Caco-2 (cell line): ENCODE data around the gene TJAP1. TPM values are rescaled to one million over a fixed set of nuclear protein-coding genes. Genes with fewer than 3 reads are reported as not detected.

ENCODE experiments used
- BruUV-seq: library from RNA; stranded (reverse); fragments of 400-500 nt; replicated peaks from 2 replicates; lab custom pipeline; 2021; lab: Mats Ljungman, UMichigan
- CTCF ChIA-PET: fragments of 300-600 bp; sonication (Branson Sonifier 250); formaldehyde crosslinking; loops from one replicate; lab custom pipeline; 2022; ENCODE audit warnings: antibody characterized with exemption; lab: Charles Lee
- POLR2A ChIA-PET: fragments of 300-600 bp; sonication (Branson Sonifier 250); formaldehyde crosslinking; loops from one replicate; lab custom pipeline; 2022; ENCODE audit warnings: antibody characterized with exemption; lab: Charles Lee
- DNase-seq, 2 experiments: peaks; one replicate each; pipeline versions ENCODE4 v3.0.0 to v3.0.0-alpha.2; 2020 to 2022
- H3K27me3 ChIP-seq: replicated peaks from 2 replicates; pipeline ENCODE4 v1.6.0; 2011; ENCODE audit warnings: low read length; ENCODE audit not compliant: control insufficient read depth, insufficient read depth
- H3K36me3 ChIP-seq: 2 replicates; pipeline ENCODE4 v1.5.1; 2011; ENCODE audit warnings: low read length; ENCODE audit not compliant: control insufficient read depth, insufficient read depth
- H3K4me1 ChIP-seq: fragments of 250-450 bp; sonication (Bioruptor Pico); 2 replicates; pipeline ENCODE4 v1.5.1; 2020; ENCODE audit warnings: mild to moderate bottlenecking
- H3K4me3 ChIP-seq: 2 replicates; pipeline ENCODE4 v1.5.1; 2011; ENCODE audit warnings: low read depth, mild to moderate bottlenecking, control low read depth, low read length
- H3K9me3 ChIP-seq: fragments of 250-450 bp; sonication (Bioruptor Pico); 2 replicates; pipeline ENCODE4 v1.5.1; 2020; ENCODE audit warnings: mild to moderate bottlenecking, moderate library complexity
- H3K27ac Mint-ChIP-seq: one replicate; pipeline ENCODE4 v1.8.0; 2022; ENCODE audit warnings: mixed read lengths; ENCODE audit not compliant: unreplicated experiment
- H3K27me3 Mint-ChIP-seq: one replicate; pipeline ENCODE4 v1.8.0; 2022; ENCODE audit warnings: mixed read lengths; ENCODE audit not compliant: insufficient read depth, unreplicated experiment
- H3K36me3 Mint-ChIP-seq: one replicate; pipeline ENCODE4 v1.8.0; 2022; ENCODE audit warnings: mild to moderate bottlenecking, mixed read lengths; ENCODE audit not compliant: insufficient read depth, unreplicated experiment
- H3K4me1 Mint-ChIP-seq: one replicate; pipeline ENCODE4 v1.8.0; 2022; ENCODE audit warnings: low read depth, mixed read lengths; ENCODE audit not compliant: unreplicated experiment
- H3K4me3 Mint-ChIP-seq: one replicate; pipeline ENCODE4 v1.8.0; 2022; ENCODE audit warnings: mild to moderate bottlenecking, moderate library complexity, mixed read lengths; ENCODE audit not compliant: unreplicated experiment
- H3K9me3 Mint-ChIP-seq: one replicate; pipeline ENCODE4 v1.8.0; 2022; ENCODE audit warnings: mixed read lengths; ENCODE audit not compliant: unreplicated experiment
- CTCF ChIP-seq, 2 experiments: fragments of 200-600 bp in 1 of 2; IDR thresholded peaks; 1 replicate in 1 of 2; 2 replicates in 1 of 2; pipeline versions ENCODE4 v1.5.1 to v1.8.0; 2011 to 2022; ENCODE audit warnings: antibody characterized with exemption in 1 of 2, control low read depth in 1 of 2, inconsistent platforms in 1 of 2, low read depth in 1 of 2, low read length in 1 of 2, mild to moderate bottlenecking in 1 of 2, moderate library complexity in 1 of 2; ENCODE audit not compliant: insufficient read depth in 1 of 2, severe bottlenecking in 1 of 2, unreplicated experiment in 1 of 2
- intact Hi-C: fragments of 100-400 bp; cut with micrococcal nuclease; formaldehyde crosslinking; loops from one replicate; pipeline ENCODE4 v1.10.0; 2022; ENCODE audit not compliant: unreplicated experiment
- total RNA-seq: library from RNA; stranded (reverse); gene quantifications from 2 replicates; pipeline ENCODE4 v1.2.3, GENCODE V29; 2022

TJAP1 gene
- total RNA-seq, 1 experiment from 2014 or later, result 34.0 TPM

GRCh38 chr6:43451348-43451747 lies 26.0 kb upstream of the TJAP1 start:
- POLR2A ChIA-PET, result no interaction called here
- Histone ChIP-seq H3K36me3 (no peaks in the 10 kb centered on the region), H3K4me1 (peaks cover 5% of the 10 kb centered on the region; the same call in 1 of the 2 replicates), H3K27me3 (no peaks in the 10 kb centered on the region), H3K4me3 (no peak overlapping the region), H3K9me3 (no peaks in the 10 kb centered on the region)
- Mint-ChIP-seq H3K36me3 (peaks cover 24% of the 10 kb centered on the region), H3K27me3 (no peaks in the 10 kb centered on the region), H3K4me1 (no peaks in the 10 kb centered on the region), H3K9me3 (no peaks in the 10 kb centered on the region), H3K4me3 (no peak overlapping the region), H3K27ac (no peak overlapping the region)
- intact Hi-C loops, result no loop called here
- DNase-seq, result no peak
- CTCF ChIA-PET, result no interaction called here
- BruUV-seq, result no TSS peak
- TF ChIP-seq CTCF (IDR thresholded peaks at IDR 0.05; ENCODE audit: insufficient read depth in 1 of 2, low read depth in 1 of 2, low read length in 1 of 2, severe bottlenecking in 1 of 2, unreplicated experiment in 1 of 2), result no peak

GRCh38 chr6:43451939-43452338 lies 25.4 kb upstream of the TJAP1 start:
- H3K9me3 ChIP-seq, result no peaks in the 10 kb centered on the region
- Mint-ChIP-seq H3K27ac (no peak overlapping the region), H3K4me3 (no peak overlapping the region), H3K4me1 (no peaks in the 10 kb centered on the region), H3K27me3 (no peaks in the 10 kb centered on the region), H3K36me3 (peaks cover 24% of the 10 kb centered on the region), H3K9me3 (no peaks in the 10 kb centered on the region)
- POLR2A ChIA-PET, result no interaction called here
- peaks cover 7% of the 10 kb centered on the region; the same call in 1 of the 2 replicates for H3K4me1 ChIP-seq
- no peaks in the 10 kb centered on the region for H3K27me3 ChIP-seq
- H3K36me3 ChIP-seq, result no peaks in the 10 kb centered on the region
- TF ChIP-seq CTCF (IDR thresholded peaks at IDR 0.05; ENCODE audit: insufficient read depth in 1 of 2, low read depth in 1 of 2, low read length in 1 of 2, severe bottlenecking in 1 of 2, unreplicated experiment in 1 of 2), result no peak
- CTCF ChIA-PET, result no interaction called here
- intact Hi-C loops, result no loop called here
- no peak for DNase-seq
- BruUV-seq, result no TSS peak
- no peak overlapping the region for H3K4me3 ChIP-seq

- ChIA-PET POLR2A (no interaction called here), CTCF (interaction anchor here (5.5 kb wide), 1 partner anchor 44 kb away, joined by 19 read pairs; no protein-coding TSS in a partner anchor)
- intact Hi-C loops, result no loop called here
- no peaks in the 10 kb centered on the region for H3K9me3 ChIP-seq
- H3K36me3 ChIP-seq, result no peaks in the 10 kb centered on the region
- no peaks in the 10 kb centered on the region for H3K9me3 Mint-ChIP-seq
- no peak for DNase-seq
- H3K4me1 ChIP-seq, result peaks cover 7% of the 10 kb centered on the region; the same call in 1 of the 2 replicates
- no peak overlapping the region for H3K4me3 Mint-ChIP-seq
- H3K4me3 ChIP-seq, result no peak overlapping the region
- no peaks in the 10 kb centered on the region for H3K27me3 Mint-ChIP-seq
- H3K4me1 Mint-ChIP-seq, result no peaks in the 10 kb centered on the region
- H3K27me3 ChIP-seq, result no peaks in the 10 kb centered on the region
- TF ChIP-seq CTCF (IDR thresholded peaks at IDR 0.05; ENCODE audit: insufficient read depth in 1 of 2, low read depth in 1 of 2, low read length in 1 of 2, severe bottlenecking in 1 of 2, unreplicated experiment in 1 of 2), result no peak
- no peak overlapping the region for H3K27ac Mint-ChIP-seq
- peaks cover 15% of the 10 kb centered on the region for H3K36me3 Mint-ChIP-seq
- no TSS peak for BruUV-seq
Observed at GRCh38 chr6:43452896-43453295, 24.5 kb upstream of the TJAP1 start.
